ENCODE data around the gene NTNG1. TPM values are rescaled to one million over a fixed set of nuclear protein-coding genes. Genes with fewer than 3 reads are reported as not detected.
"Not testable (repeated sequence)": the region's sequence is repeated elsewhere in the genome, so short reads cannot be mapped to it uniquely, and the experiment has no call there.

The NTNG1 gene
- total RNA-seq, 4 donors from 2014 or later, result 4.2 to 11.1 (median 5.6) TPM

GRCh38 chr1:107225706-107226105 lies 84.9 kb downstream of the NTNG1 start:
- H3K27me3 ChIP-seq, result no peaks in the 10 kb centered on the region
- no peaks in the 10 kb centered on the region for H3K9me3 ChIP-seq
- H3K4me1 ChIP-seq, result no peaks in the 10 kb centered on the region
- H3K27ac ChIP-seq, result no peak overlapping the region
- H3K36me3 ChIP-seq, result no peaks in the 10 kb centered on the region
- TF ChIP-seq POLR2AphosphoS5 (IDR thresholded peaks at IDR 0.05), result no peak
- 89% methylated on average over 1 of the region's 1 CpG for WGBS
- H3K4me3 ChIP-seq, result no peak overlapping the region
- DNase-seq (ENCODE audit: low spot score in 2 of 2), result no peak

GRCh38 chr1:107228704-107229371 lies 88.0 kb downstream of the NTNG1 start:
- no peaks in the 10 kb centered on the region for H3K36me3 ChIP-seq
- TF ChIP-seq POLR2A (IDR thresholded peaks at IDR 0.05), result no peak
- TF ChIP-seq POLR2AphosphoS5 (IDR thresholded peaks at IDR 0.05), result no peak
- TF ChIP-seq EP300 (IDR thresholded peaks at IDR 0.05), result no peak
- H3K27me3 ChIP-seq, result no peaks in the 10 kb centered on the region
- WGBS, result 89% methylated on average over 4 of the region's 4 CpGs
- no peaks in the 10 kb centered on the region for H3K4me1 ChIP-seq
- no peaks in the 10 kb centered on the region for H3K9me3 ChIP-seq
- DNase-seq (ENCODE audit: low spot score in 2 of 2), result no peak
- H3K4me3 ChIP-seq, result no peak overlapping the region
- no peak overlapping the region for H3K27ac ChIP-seq

DNA sequence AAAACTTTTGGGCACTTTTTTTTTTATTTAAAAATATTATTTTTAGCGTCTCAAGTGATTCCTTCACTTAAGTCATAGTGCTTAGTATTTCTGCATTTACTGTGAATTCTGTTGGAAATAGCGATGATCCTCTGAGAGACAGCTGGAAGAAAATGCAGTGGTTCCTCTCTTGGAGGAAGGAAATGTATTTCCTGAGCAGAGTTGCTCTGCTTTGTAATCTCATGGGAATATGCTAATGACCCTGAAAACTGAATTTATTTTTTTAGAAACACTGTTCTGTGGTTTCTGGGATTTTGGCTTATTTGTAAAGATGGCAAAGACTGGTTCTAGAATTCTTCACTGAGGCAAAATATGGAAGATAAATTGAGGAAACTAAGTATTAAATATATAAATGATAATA lies 88.9 kb downstream of the NTNG1 start:
- no peak for DNase-seq (ENCODE audit: low spot score in 2 of 2)
- Histone ChIP-seq H3K27me3 (no peaks in the 10 kb centered on the region), H3K4me1 (no peaks in the 10 kb centered on the region), H3K27ac (no peak overlapping the region), H3K9me3 (no peaks in the 10 kb centered on the region), H3K4me3 (no peak overlapping the region), H3K36me3 (no peaks in the 10 kb centered on the region)
- TF ChIP-seq POLR2AphosphoS5 (IDR thresholded peaks at IDR 0.05) (no peak), CTCF (IDR thresholded peaks at IDR 0.05) (no peak), EP300 (IDR thresholded peaks at IDR 0.05) (no peak), POLR2A (IDR thresholded peaks at IDR 0.05) (no peak)
- WGBS, result 85% methylated on average over 2 of the region's 2 CpGs

DNA sequence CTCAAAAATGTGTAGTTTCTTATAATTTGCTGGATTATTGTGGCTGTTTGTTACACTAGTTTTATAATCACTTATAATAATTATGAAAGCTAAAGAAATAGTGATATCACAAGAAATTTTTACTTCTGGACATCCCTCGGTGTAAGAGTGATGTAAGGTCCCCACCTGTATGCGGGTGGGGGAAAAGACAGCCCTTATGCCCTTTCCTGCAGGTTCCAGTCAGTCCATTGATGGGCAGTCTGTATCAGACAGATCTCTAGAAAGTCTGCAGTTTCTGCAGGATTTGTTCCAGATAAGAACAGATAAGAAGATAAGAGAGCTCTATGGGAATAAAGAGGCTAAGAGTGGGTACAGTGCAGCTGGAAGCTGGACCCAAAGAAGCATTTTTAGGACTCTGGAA lies 89.3 kb downstream of the NTNG1 start:
- WGBS, result 89% methylated on average over 2 of the region's 2 CpGs
- H3K36me3 ChIP-seq, result no peaks in the 10 kb centered on the region
- DNase-seq (ENCODE audit: low spot score in 2 of 2), result no peak
- no peaks in the 10 kb centered on the region for H3K9me3 ChIP-seq
- no peak for TF ChIP-seq EP300 (IDR thresholded peaks at IDR 0.05)
- TF ChIP-seq POLR2A (IDR thresholded peaks at IDR 0.05), result no peak
- TF ChIP-seq POLR2AphosphoS5 (IDR thresholded peaks at IDR 0.05), result no peak
- no peak for TF ChIP-seq CTCF (IDR thresholded peaks at IDR 0.05)
- no peak overlapping the region for H3K27ac ChIP-seq
- no peak overlapping the region for H3K4me3 ChIP-seq
- H3K27me3 ChIP-seq, result no peaks in the 10 kb centered on the region
- no peaks in the 10 kb centered on the region for H3K4me1 ChIP-seq

GRCh38 chr1:107231291-107231690 lies 90.5 kb downstream of the NTNG1 start:
- DNase-seq (ENCODE audit: low spot score in 2 of 2), result no peak

DNA sequence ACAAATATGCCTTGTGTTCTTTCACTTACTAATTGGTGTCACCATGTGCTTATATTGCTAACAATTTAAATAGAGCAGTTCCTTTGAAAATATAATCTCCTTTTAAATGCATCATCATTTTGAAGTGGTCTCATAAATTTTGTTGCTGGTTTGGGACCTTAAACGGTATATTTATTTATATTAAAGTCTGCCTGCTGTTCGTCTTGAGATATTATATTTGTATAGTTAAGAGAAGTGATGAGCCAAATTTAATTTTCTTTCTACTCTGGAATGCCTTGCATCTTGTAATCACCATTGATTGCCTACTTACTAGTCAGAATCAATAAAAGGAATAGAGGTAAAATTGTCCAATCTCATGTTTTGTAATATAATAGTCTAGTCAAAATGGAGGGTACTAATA lies 91.6 kb downstream of the NTNG1 start:
- no peak for DNase-seq (ENCODE audit: low spot score in 2 of 2)
- no peak overlapping the region for H3K27ac ChIP-seq
- H3K4me1 ChIP-seq, result no peaks in the 10 kb centered on the region
- no peak overlapping the region for H3K4me3 ChIP-seq
- H3K27me3 ChIP-seq, result no peaks in the 10 kb centered on the region
- WGBS, result 82% methylated on average over 2 of the region's 2 CpGs
- H3K9me3 ChIP-seq, result no peaks in the 10 kb centered on the region
- TF ChIP-seq POLR2AphosphoS5 (IDR thresholded peaks at IDR 0.05) (no peak), EP300 (IDR thresholded peaks at IDR 0.05) (no peak), POLR2A (IDR thresholded peaks at IDR 0.05) (no peak), CTCF (IDR thresholded peaks at IDR 0.05) (no peak)
- no peaks in the 10 kb centered on the region for H3K36me3 ChIP-seq

More at GRCh38 chr1:107231291-107231690, 90.5 kb downstream of the NTNG1 start:
- H3K4me3 ChIP-seq, result no peak overlapping the region
- H3K4me1 ChIP-seq, result no peaks in the 10 kb centered on the region
- WGBS, result 96% methylated on average over 2 of the region's 2 CpGs
- H3K27ac ChIP-seq, result no peak overlapping the region
- no peaks in the 10 kb centered on the region for H3K9me3 ChIP-seq
- H3K27me3 ChIP-seq, result no peaks in the 10 kb centered on the region
- TF ChIP-seq POLR2A (IDR thresholded peaks at IDR 0.05) (no peak), EP300 (IDR thresholded peaks at IDR 0.05) (no peak), CTCF (IDR thresholded peaks at IDR 0.05) (no peak), POLR2AphosphoS5 (IDR thresholded peaks at IDR 0.05) (no peak)
- no peaks in the 10 kb centered on the region for H3K36me3 ChIP-seq

GRCh38 chr1:107236760-107237159 lies 95.9 kb downstream of the NTNG1 start:
- 94% methylated on average over 3 of the region's 3 CpGs for WGBS
- H3K9me3 ChIP-seq, H3K27me3 ChIP-seq: not testable (repeated sequence)

More at GRCh38 chr1:107236760-107237159, 95.9 kb downstream of the NTNG1 start:
- H3K4me1 ChIP-seq; DNase-seq (ENCODE audit: low spot score in 2 of 2); H3K27ac ChIP-seq; H3K4me3 ChIP-seq; H3K36me3 ChIP-seq: not testable (repeated sequence)

Measured in suprapubic skin (tissue), 4 donors.